ENCODE results near the gene ESRRB.

DNA sequence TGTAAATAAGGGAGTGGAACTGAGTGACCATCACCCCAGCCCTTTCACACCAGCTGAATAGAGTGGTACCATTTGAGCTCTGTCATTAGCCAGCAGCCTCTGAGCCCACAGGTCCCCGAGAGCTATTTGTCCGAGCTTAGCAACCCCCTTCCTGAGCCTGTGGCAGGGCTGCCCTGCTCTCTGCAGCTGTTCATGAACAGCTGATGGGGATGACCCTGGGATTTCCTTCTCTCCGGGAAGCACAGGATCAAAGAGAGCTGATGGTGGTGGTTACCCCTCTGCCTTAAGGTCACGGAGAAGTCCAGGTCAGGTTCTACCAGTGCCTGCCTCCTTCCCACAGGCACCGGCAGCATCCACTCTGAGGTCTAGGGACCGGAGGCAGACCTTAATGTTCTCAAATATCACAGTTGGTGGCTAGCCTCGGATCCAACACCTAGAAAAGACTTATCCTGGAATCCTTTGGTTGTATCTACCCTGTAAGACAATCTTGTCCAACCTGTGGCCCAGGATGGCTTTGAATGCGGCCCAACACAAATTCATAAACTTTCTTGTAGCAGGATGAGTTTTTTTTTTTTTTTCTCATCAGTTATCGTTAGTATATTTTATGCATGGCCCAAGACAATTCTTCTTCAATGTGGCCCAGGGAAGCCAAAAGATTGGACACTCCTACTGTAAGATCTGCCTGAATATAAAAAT is 81.1 kb downstream of the ESRRB start:
- TF ChIP-seq, protein P1, sequence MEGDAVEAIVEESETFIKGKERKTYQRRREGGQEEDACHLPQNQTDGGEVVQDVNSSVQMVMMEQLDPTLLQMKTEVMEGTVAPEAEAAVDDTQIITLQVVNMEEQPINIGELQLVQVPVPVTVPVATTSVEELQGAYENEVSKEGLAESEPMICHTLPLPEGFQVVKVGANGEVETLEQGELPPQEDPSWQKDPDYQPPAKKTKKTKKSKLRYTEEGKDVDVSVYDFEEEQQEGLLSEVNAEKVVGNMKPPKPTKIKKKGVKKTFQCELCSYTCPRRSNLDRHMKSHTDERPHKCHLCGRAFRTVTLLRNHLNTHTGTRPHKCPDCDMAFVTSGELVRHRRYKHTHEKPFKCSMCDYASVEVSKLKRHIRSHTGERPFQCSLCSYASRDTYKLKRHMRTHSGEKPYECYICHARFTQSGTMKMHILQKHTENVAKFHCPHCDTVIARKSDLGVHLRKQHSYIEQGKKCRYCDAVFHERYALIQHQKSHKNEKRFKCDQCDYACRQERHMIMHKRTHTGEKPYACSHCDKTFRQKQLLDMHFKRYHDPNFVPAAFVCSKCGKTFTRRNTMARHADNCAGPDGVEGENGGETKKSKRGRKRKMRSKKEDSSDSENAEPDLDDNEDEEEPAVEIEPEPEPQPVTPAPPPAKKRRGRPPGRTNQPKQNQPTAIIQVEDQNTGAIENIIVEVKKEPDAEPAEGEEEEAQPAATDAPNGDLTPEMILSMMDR (IDR thresholded peaks at IDR 0.05): no peak
- no peak for TF ChIP-seq POLR2A (IDR thresholded peaks at IDR 0.05)

Measured in heart left ventricle (tissue), 13 donors.